GM21447 (cell line): ENCODE measurements around the gene CARMIL1.

Experiments
- ATAC-seq: cut with Tn5 transposase; IDR thresholded peaks from one replicate; pipeline ENCODE4 v1.9.1; 2021; ENCODE audit not compliant: unreplicated experiment

The CARMIL1 gene

DNA sequence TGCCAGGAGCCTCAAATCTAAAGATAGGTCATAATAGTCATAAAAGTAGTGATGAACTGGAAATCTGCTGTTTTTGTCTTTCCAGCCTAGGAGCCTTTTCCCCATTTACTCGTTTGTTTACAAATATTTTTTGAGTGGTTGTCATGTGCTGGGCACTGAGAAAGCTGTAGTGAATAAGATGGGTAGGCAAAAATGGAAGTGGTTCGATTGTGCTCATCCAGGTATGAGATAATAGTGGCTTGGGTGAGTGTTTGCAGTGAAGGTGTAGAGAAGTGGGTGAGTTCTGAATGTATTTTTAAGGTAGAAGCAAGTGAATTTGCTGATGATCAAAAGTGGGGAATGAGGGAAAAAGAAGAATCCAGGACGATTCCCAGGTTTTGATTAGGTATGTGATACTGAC, 53.0 kb downstream of the CARMIL1 start:
- ATAC-seq: no peak

DNA sequence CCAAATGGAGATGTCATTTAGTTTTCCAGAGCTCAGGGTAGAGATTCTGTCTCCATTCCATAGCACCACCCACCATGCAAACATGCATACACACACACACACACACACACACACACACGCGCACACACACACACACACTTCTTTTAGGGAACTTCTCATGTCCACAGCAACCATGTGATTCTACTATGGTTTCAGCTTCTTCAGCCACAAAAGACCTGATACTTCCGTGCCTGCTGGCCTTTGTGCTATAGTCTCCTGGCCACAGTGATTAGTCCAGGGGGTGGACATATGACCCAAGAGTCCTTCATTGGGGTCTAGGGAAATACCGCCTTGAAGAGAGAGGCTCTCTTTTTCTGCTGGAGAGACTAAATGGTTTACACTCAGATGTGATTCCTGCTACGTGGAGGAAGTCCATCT, 53.5 kb downstream of the CARMIL1 start:
- ATAC-seq: no peak

DNA sequence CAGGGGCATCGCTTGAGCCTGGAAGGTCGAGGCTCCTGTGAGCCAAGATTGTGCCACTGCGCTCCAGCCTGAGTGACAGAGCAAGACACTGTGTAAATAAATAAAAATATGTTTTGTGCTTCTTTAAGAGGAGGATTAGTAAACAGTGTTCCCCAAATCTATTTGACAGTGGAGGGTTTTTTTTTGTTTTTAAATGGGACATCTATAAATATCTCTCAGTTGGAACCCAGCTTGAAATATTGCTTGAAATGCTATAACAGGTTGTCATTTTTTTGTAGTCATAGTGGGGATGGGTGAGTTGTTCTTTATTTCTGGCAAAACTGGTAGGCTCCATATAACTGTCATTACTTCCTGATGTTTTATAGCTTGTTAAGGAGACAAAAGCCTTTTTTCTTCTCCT, 54.3 kb downstream of the CARMIL1 start:
- ATAC-seq: no peak

DNA sequence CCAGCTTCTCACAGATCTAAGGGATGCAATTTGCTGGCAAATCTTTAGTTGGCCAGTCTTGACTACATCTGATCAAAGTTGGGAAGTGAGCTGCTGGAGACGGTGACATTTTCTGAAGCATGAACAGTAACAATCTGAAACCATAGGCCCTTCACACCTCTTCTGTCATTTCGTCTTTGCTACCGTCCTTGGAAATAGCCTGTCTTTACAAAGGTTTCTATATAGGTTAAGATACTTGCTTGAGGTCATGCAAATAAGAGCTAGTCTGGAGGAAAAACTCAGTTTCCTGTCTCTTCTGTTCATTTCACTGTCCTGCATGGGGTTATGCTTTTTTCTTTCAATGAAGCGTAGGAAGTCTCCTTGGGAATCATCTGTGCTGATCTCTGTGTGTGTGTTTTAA, 55.6 kb downstream of the CARMIL1 start:
- peak; percentile 65 for ATAC-seq

DNA sequence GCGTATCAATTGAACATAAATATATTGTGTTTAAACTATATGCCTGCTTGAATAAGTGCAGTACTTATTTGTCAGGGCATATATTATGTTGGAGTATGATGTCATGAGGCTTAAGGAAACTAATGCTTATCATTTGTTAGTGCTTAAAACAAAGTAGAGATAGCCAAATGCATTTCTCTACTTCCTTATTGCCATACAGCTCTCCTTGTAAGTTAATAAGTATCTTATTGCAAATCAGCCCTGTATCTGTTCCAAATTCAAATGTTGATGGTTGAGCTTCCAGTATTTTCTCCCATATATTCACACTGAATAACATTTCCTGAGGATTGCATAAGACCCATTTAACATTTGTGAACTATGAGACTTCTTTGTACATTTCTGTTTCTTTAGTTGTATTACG, 57.8 kb downstream of the CARMIL1 start:
- ATAC-seq: no peak

DNA sequence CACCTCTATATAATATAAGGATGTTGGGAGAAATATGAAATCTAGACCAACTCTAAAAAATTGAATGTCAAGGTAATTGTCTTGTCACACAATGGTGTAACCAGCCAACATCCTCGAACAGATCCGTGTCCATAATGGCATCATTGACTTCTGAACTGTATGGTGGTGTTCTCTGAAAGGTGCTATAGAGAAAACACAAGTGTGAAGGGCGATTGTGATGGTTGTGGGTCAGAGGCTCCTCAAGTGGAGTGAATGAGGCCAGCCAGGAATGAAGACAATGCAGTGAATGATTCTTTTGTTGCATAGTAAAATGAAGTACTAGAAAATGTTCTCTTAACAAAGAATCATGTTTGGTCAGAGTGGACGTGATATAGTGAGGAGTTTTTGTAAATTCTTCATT, 58.3 kb downstream of the CARMIL1 start:
- no peak for ATAC-seq

DNA sequence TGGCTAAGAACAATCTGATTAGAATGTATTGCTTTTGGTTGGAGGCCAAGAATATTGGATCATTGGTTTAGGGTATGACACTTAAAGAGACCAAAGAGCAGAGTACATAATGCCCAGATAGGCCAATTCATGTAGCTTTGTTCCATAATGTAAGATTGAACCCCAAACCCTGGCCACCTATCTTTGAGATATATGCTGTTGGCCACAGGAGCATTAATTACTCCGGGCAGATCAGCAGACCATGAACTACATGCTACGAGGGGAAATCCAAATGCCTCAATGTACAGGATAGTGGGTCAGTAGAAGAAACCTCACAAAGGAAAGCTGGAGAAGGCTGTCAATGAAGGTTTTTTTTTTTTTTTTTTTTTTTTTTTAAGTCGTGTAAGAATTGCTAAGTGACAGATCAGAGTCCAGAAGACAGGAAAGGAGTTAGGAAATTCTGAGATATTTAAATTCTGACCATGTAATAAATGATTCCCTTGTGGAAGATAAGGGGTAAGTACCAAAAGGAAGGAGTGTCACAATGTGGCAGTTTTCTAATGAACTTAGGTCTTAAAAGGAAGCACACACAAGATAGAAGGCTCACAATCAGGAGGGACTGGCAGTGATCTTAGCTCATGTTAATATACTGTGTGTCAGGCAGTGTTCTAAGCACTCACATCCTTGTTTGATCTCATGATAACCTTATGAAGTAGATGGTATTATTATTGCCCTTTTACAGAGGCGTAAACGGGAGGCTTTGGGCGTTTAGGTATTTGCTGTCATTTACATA, 61.4 kb downstream of the CARMIL1 start:
- ATAC-seq: peak; percentile 29

DNA sequence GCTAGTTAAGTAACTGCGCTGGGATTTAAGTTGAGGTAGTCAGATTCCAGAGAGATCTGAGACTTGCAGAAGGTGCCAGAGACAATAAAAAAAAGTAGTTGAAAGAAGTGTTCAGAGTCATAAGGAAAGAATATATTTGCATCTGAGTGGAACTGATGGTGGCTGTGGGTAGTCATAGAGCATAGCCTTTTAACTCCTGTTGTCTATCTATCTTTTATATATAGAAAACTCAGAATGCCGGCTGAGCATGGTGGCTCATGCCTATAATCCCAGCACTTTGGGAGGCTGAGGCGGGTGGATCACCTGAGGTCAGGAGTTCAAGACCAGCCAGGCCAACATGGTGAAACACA, 62.0 kb downstream of the CARMIL1 start:
- peak; percentile 65 for ATAC-seq

DNA sequence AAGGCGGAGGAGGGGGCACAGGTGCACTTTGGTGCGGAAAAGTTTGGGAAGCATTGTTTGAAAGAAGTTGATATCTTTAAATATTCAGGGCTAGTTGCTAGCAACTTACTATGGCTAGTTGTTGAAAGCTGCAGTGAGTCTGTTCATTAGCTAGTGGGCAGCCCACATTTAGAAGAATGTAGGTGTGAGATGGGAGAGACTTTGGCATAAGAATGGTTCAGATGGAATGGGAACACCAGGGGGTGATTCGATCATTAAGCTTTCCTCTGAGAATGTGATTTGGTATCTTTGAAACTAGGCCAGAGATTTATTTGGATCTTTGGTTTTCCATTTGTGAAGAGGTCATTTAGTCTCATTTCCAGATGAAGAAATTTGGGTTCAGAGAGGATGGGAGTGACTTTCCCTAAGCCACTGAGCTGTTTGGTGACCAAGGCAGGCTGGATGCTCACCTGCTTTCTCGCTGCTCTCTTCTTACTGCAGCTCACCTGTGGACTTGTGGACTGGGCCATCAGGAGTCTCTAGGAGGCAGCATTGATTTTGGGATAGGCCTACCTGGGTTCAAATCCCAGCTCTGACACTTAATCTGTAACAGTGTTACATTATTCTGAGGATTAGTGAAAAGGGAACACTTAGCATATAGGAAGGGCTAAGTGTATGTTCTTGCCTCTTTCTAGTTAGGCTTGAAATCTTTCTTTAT, 62.9 kb downstream of the CARMIL1 start:
- ATAC-seq: no peak

DNA sequence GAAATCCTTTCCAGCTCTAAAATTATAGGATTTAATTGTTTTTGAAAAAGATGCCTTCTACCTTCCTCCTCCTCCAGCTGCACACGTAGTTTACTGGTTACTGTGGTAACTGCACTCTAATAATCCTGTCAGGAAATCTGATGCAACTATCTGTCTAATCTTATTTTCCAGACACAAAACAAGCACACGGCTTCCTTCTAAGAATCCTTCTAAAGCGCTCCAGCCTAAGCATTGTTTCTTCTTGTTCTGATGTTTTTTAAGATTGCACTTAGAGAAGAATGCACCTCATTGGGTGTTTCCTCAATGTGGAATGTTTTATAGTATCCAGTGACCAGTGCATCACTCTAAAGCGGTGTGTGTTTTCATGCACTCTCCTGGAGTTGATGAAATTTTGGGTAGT, 63.6 kb downstream of the CARMIL1 start:
- ATAC-seq: no peak

DNA sequence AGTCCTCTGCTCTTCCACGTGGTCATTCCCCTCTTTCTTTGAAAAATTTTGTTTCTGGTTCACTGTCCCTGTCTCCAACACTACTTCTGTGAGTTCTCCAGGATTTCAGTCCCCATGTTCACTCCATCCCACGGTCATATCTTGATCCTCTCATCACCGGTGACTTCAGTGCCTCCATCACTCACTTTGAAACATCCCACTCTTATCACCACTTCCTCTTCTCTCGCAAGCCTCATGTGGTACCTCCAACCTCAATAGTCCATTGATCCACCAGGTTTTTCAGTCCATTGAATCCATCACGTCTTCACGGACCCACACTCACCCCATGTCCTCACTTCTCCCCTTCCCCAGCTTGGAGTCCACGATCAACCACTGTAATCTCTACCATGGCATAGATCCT, 64.8 kb downstream of the CARMIL1 start:
- no peak for ATAC-seq

DNA sequence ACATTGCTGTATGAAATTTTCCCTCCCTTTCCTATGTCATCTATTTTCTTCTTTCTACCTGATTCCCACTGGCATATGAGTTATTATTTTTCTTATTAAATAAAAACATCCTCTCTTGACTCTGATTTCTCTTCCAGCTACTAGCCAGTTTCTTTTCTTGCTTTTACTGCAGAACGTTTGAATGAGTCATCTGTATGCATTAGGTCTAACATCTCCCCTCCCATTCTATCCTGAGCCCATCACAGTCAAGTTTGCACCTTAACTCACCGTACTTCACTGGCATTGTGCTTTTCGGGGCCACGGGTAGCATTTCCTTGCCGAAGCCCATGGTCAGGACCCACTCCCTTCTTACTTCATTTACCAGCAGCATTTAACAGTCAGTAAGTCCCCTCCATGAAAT, 65.7 kb downstream of the CARMIL1 start:
- no peak for ATAC-seq

DNA sequence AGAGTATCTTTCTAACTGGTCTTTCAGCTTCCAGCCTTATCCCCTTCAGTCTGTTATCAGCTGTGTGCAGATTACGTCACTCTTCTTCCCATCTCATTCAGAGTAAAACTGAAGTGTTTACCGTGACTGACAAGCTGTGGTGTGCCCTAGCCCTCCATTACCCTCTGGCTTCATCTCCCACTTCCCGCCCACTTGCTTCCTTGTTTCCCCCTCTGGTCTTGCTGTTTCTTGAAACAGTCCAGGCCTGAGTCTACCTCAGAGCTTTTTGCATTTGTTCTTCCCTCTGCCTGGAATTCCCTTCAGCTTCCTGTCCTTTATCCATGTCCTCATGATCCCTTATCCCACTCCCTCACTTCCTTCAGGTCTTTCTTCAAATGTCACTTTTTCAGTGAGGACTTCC, 66.9 kb downstream of the CARMIL1 start:
- ATAC-seq: no peak

DNA sequence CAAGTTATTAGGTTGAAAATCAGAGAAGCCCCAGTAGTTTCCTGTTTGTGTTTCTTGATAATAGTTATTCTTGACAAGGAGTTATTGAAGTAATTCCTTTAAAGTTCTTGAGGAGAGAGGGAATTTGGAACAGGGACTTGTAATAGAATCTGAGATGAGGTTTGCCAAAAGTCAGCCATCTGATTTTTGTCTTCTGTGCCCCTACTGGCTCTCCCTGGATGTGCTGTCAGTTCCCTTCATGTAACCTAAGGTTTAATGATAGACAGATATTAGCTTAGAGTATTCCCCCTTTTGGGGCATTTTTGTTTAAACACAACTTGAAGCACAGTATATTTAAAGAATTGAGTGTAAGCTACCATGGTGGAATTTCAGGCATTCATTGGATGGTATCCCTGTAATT, 71.4 kb downstream of the CARMIL1 start:
- ATAC-seq: no peak

DNA sequence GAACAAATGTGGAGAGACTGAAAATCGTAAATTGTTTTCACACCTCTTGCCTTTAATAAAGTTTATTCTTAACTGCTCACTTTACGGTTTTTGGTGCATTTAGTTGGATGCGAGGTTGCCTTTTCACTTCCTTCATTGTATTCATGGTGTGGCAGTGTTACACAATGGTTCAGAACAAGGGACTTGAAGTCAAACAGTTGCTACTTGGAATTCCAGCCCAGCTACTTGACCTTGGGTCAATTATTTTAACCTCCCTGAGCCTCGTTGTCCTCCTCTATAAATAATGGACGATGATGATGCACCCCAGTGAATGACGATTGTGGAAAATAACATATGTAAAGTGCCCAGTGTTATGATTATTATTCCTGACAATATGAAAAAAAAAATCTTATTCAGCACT, 72.3 kb downstream of the CARMIL1 start:
- ATAC-seq: no peak

DNA sequence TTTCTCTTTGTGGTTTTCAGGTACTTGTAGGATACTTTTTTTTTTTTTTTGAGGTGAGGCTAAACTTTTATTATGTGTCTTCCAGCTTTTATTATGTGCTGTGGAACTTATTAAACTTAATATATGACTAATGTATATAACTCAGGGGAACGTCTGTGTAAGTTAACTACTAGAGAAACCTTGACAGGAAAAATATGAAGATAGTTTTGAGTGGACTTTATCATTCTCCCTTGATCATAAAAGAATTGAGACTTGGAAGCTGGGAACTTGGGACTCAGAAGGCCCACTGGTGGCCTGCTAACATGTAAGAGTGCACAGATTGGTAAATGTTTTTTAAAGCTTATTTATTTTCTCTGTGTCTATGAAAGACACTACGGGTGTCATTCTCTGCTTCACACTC, 73.1 kb downstream of the CARMIL1 start:
- no peak for ATAC-seq

DNA sequence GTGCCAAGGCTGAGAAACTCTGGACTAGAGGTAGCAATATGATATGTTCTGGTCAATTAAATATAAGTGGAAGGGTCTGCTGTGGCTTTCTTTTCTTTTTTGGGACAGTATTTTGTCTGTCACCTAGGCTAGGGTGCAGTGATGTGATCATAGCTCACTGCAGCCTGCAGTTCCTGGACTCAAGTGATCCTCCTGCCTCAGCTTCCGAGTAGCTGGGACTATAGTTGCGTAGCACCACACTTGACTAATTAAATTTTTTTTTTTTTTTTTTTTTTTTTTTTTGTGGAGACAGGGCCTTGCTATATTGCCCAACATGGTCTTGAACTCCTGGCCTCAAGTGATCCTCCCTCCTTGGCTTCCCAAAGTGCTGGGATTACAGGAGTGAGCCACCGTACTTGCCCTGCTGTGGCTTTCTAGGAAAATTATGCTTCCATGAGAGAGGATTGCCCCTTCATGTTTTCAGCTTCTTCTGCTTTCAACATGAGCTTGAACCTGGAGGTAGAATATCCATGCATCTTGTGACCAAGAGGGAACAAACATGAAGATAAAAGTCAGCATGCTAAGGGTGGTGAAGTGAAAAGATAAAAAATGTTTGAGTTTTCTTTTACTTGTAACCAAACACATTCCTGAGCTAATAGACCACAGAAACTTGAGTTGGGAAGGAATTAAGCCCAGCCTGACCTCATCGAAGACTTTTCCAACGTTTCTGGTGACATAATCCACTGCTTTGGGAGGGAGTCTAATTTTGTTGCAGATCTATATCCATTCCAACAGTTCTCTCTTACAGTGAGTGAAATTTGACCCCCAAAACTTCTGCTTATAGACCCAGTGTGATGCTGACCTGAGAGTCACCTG, 75.1 kb downstream of the CARMIL1 start:
- ATAC-seq: no peak

DNA sequence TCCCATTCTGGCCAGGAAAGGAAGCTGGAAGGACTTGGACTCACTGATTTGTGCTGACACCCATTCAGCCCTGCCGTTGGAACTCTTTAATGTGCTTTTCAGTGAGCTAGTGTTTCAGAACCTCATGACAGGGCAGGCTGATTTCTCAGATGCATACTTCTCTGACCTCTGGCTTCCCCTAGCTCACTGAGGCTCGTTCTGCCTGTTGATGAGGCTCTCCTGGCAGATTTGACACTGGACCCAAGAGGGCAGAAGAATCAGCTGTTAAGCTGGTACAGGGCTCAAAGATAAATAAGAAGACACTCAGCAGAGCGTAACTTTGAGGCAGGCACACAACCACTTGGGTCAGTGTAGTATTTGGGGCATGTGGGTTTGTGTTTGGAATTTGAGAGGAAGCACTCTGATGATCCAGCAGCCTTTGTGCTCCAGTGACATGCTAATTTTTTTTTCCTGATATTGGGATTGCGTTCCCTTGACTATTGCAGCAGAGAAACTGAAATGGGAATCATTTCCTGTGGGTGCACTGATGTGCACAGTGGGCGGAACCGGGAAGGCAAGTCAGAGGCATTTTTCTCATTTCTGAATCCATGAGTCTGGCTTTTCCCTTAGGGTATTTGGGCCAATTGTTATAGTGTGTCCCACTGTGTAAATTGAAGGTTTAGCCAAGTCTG, 80.2 kb downstream of the CARMIL1 start:
- ATAC-seq: no peak

DNA sequence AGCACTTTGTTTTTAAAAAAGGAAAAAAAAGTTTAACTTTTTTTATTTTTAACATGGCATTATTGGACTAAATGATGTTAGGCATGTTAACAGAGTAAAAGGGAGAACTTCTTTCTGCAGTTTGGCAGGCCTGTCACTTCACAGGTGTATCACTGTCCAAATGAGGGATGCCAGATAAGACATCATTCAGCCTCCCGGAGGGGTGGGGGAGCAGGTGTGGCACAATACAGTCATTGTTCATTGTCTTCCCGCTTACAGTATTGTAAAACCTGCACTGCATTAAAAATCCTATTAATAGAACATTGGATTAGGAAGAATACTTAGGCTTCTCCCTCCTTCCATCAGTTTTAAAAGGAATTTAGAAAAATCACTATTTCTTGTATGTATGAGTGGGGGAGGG, 80.7 kb downstream of the CARMIL1 start:
- ATAC-seq: no peak

DNA sequence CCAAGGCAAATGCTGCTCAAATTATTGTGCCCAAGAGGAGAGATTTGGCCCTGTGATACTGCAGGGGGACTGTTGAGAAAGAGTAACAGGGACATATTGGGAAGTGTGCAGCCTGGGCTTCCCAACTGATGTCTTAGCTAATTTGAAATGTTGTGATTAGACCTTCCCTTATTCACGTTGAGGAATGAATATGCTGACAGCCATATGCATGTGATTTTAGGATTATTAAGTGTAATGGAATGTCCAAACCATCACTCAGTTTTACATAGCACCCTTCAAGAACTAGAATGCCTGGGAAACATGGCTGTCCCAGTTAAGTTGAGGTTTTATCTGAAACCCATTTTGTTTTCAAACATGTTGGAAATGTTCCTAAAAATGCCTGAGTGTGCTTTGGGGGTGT, 81.4 kb downstream of the CARMIL1 start:
- no peak for ATAC-seq

DNA sequence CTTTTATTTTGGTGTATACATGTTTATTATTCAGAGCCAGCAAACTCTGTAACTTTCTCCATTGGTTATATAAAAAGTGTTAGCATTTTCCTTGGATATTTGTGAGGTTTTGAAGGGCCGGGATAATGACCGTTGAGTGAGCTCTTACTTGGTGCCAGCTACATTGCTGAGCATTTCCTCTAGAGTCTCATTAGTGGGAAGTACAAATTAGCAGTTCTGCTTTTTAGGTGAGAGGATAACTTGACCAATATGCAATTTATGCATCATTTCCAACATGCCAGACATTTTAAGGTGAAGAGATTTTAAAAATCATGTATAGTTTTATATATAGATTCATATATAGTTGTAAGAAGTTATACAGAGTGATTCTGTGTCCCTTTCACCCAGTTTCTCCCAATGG, 84.3 kb downstream of the CARMIL1 start:
- no peak for ATAC-seq
